Endothelial cell of umbilical vein (primary cell): ENCODE data around the gene TMEFF1. TPM values are rescaled to one million over a fixed set of nuclear protein-coding genes. Genes with fewer than 3 reads are reported as not detected.

Source experiments
- BruUV-seq: library from RNA; stranded (reverse); fragments of 400-500 nt; replicated peaks from 2 replicates; lab custom pipeline; 2021; lab: Mats Ljungman, UMichigan
- CTCF ChIA-PET: fragments of 300-600, 350-600 bp; sonication (Branson Sonifier 250); formaldehyde crosslinking; loops from one replicate; lab custom pipeline; 2021; ENCODE audit warnings: antibody characterized with exemption, inconsistent platforms; lab: Charles Lee
- POLR2A ChIA-PET: fragments of 300-600, 350-600 bp; sonication (Branson Sonifier 250); formaldehyde crosslinking; loops from one replicate; lab custom pipeline; 2021; ENCODE audit warnings: antibody characterized with exemption, inconsistent platforms; lab: Charles Lee
- DNase-seq: peaks from one replicate; pipeline ENCODE4 v3.0.0-alpha.2; 2011; ENCODE audit warnings: low read depth, low spot score
- FAIRE-seq: peaks from 2 replicates; lab custom pipeline; 2011; peaks lifted over from hg19 to GRCh38; lab: Jason Lieb, UNC
- H2AFZ ChIP-seq: 2 replicates; pipeline ENCODE4 v1.6.0; 2012; ENCODE audit warnings: low read depth, low read length, control low read depth, inconsistent platforms
- H3K27ac ChIP-seq: 2 replicates; pipeline ENCODE4 v1.5.1; 2011; ENCODE audit warnings: low read depth, mild to moderate bottlenecking, control low read depth, low read length, moderate library complexity; ENCODE audit not compliant: insufficient read depth
- H3K27me3 ChIP-seq, 2 experiments: 2 replicates each; pipeline versions ENCODE4 v1.6.0 to v1.6.1; 2011; ENCODE audit warnings: low read length in 2 of 2, mixed read lengths in 1 of 2; ENCODE audit not compliant: control insufficient read depth in 2 of 2, insufficient read depth in 2 of 2
- H3K36me3 ChIP-seq, 2 experiments: 2 replicates in 1 of 2; 3 replicates in 1 of 2; pipeline ENCODE4 v1.5.1; 2011; ENCODE audit warnings: low read length in 2 of 2, mild to moderate bottlenecking in 1 of 2, moderate library complexity in 1 of 2; ENCODE audit not compliant: control insufficient read depth in 2 of 2, insufficient read depth in 2 of 2; ENCODE audit errors: extremely low read depth in 1 of 2
- H3K4me1 ChIP-seq: 3 replicates; pipeline ENCODE4 v1.5.1; 2011; ENCODE audit warnings: mild to moderate bottlenecking, low read length; ENCODE audit not compliant: control insufficient read depth, insufficient read depth; ENCODE audit errors: extremely low read depth
- H3K4me2 ChIP-seq: 2 replicates; pipeline ENCODE4 v1.6.1; 2011; ENCODE audit warnings: low read length, control low read depth, mixed read lengths; ENCODE audit not compliant: insufficient read depth
- H3K4me3 ChIP-seq, 3 experiments: fragments of 200-600 bp in 1 of 3; sonication (generic), shearing (Covaris generic) in 1 of 3; replicated peaks in 1 of 3; 2 replicates each; pipeline ENCODE4 v1.5.1; 2011 to 2016; ENCODE audit warnings: control low read depth in 3 of 3, low read length in 3 of 3, mild to moderate bottlenecking in 2 of 3, inconsistent platforms in 1 of 3, low read depth in 1 of 3, moderate library complexity in 1 of 3; ENCODE audit not compliant: insufficient read depth in 1 of 3
- H3K79me2 ChIP-seq: 2 replicates; pipeline ENCODE4 v1.6.0; 2012; ENCODE audit warnings: low read length, inconsistent platforms; ENCODE audit not compliant: control insufficient read depth, insufficient read depth
- H3K9ac ChIP-seq: replicated peaks from 2 replicates; pipeline ENCODE3; 2011; ENCODE audit warnings: low read length, control low read depth; ENCODE audit not compliant: insufficient read depth; ENCODE audit errors: extremely low read depth
- H3K9me1 ChIP-seq: replicated peaks from 3 replicates; pipeline ENCODE4 v1.6.0; 2011; ENCODE audit warnings: mild to moderate bottlenecking, low read length; ENCODE audit not compliant: control insufficient read depth, insufficient read depth; ENCODE audit errors: extremely low read depth
- H3K9me3 ChIP-seq: replicated peaks from 2 replicates; pipeline ENCODE4 v1.5.1; 2012; ENCODE audit warnings: low read length, inconsistent platforms; ENCODE audit not compliant: control insufficient read depth, insufficient read depth
- H4K20me1 ChIP-seq: replicated peaks from 2 replicates; pipeline ENCODE3; 2011; ENCODE audit warnings: mild to moderate bottlenecking, low read length; ENCODE audit not compliant: control insufficient read depth, insufficient read depth; ENCODE audit errors: extremely low read depth
- dilution Hi-C: fragments of 300-500 bp; cut with MboI; formaldehyde crosslinking; loops from one replicate; pipeline ENCODE4 v1.15.0; 2019; ENCODE audit warnings: low sequenced_read_pairs; ENCODE audit not compliant: extremely low pct_ligation_motif_present
- intact Hi-C: fragments of 100-400 bp; cut with micrococcal nuclease; formaldehyde crosslinking; loops from one replicate; pipeline ENCODE4 v1.10.0; 2022
- polyA plus RNA-seq, 4 experiments: library from polyadenylated mRNA; depleted of rRNA in 3 of 4; stranded (reverse) in 3 of 4; unstranded in 1 of 4; fragments of >200 nt; gene quantifications; 2 replicates each; pipeline versions ENCODE4 v1.2.1 to v1.2.3, GENCODE V29; 2011 to 2012; ENCODE audit warnings: missing spikeins in 1 of 4
- total RNA-seq: library from RNA; stranded (reverse); gene quantifications from 2 replicates; pipeline ENCODE4 v1.2.3, GENCODE V29; 2021
- TF ChIP-seq, protein P1 (sequence below): IDR thresholded peaks from 2 replicates; pipeline ENCODE4 v1.6.1; 2011; ENCODE audit not compliant: insufficient read depth, insufficient read length
- TF ChIP-seq, protein P2 (sequence below), 2 donors: IDR thresholded peaks; 1 replicate in 1 of 2; 2 replicates in 1 of 2; pipeline ENCODE4 v1.5.1; 2011; ENCODE audit warnings: low read length in 2 of 2, mild to moderate bottlenecking in 2 of 2, moderate library complexity in 2 of 2, control low read depth in 1 of 2, inconsistent platforms in 1 of 2, low read depth in 1 of 2; ENCODE audit not compliant: insufficient read depth in 1 of 2; ENCODE audit errors: extremely low read depth in 1 of 2

TMEFF1 gene
- total and polyA plus RNA-seq, 2 donors (not counting 3 experiments of a cell fraction or from before 2014, with no cell fraction given): 3.0 to 14.6 TPM

DNA sequence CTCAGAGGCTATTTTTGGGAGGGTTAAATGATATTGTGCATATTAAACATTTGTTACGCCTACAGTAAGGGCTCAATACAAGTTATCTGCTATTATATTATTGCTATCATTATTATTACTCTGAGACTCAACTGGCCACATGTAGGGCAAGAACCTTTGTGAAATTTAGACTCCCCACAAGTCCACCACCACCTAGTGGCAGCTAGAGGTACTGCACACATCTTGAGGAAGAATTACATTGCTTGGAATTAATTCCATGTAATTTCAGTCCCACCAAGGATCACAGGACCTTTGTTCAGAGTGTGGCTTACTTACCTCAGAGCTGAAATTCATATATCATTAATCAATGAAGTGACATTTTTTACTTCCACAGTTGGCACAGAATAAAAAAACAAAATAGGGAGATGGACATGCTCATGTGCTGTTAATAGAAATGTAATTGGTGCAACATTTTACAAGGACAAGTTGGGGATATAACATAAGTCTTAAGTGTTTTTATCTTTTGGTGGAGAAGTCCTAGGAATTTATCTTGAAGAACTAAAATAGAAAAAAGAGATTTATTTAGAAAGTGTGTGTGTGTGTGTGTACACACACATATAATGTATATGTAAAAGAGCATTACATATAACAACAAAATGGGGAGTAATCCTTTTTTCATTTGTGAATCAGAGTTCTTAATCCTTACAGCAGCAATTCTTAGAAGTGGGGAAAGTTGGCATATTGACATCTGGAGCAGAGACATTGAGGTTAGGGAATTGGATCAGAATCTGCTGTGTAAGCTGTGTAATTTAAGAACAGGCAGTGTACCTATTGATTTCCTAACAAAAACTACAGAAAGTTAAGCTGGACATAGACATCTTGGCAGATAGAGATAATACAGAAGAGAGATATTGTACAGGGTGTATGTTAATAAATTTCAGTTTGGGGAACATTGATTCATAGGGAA, 34.8 kb upstream of the TMEFF1 start:
- Histone ChIP-seq H3K27me3 (no peaks in the 10 kb centered on the region), H3K9me3 (no peaks in the 10 kb centered on the region), H3K9ac (no peak overlapping the region), H3K27ac (no peak overlapping the region), H2AFZ (no peak overlapping the region), H3K4me3 (no peak overlapping the region), H3K79me2 (peaks cover 95% of the 10 kb centered on the region), H4K20me1 (peaks cover 10% of the 10 kb centered on the region), H3K36me3 (peaks cover 0 to 4% of the 10 kb centered on the region in 2 experiments), H3K4me2 (no peak overlapping the region), H3K9me1 (no peaks in the 10 kb centered on the region), H3K4me1 (no peaks in the 10 kb centered on the region)
- dilution Hi-C loops (loop anchor here (25.0 kb wide), 1 partner anchor 101 kb away; no protein-coding TSS in a partner anchor), intact Hi-C loops (loop anchor here (1.0 to 5.0 kb wide), 2 partner anchors 85 to 116 kb away; no protein-coding TSS in a partner anchor)
- no TSS peak for BruUV-seq
- ChIA-PET POLR2A (interaction anchor here (0.5 kb wide), 1 partner anchor 9 kb away, joined by 3 read pairs; no protein-coding TSS in a partner anchor), CTCF (interaction anchor here (1.0 to 2.9 kb wide), 15 partner anchors 9 to 163 kb away, joined by 3 to 27 read pairs (median 4); partner anchors contain the start of gene MSANTD3)
- TF ChIP-seq, protein P1, sequence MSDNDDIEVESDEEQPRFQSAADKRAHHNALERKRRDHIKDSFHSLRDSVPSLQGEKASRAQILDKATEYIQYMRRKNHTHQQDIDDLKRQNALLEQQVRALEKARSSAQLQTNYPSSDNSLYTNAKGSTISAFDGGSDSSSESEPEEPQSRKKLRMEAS: no peak
- TF ChIP-seq, protein P2, sequence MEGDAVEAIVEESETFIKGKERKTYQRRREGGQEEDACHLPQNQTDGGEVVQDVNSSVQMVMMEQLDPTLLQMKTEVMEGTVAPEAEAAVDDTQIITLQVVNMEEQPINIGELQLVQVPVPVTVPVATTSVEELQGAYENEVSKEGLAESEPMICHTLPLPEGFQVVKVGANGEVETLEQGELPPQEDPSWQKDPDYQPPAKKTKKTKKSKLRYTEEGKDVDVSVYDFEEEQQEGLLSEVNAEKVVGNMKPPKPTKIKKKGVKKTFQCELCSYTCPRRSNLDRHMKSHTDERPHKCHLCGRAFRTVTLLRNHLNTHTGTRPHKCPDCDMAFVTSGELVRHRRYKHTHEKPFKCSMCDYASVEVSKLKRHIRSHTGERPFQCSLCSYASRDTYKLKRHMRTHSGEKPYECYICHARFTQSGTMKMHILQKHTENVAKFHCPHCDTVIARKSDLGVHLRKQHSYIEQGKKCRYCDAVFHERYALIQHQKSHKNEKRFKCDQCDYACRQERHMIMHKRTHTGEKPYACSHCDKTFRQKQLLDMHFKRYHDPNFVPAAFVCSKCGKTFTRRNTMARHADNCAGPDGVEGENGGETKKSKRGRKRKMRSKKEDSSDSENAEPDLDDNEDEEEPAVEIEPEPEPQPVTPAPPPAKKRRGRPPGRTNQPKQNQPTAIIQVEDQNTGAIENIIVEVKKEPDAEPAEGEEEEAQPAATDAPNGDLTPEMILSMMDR (IDR thresholded peaks at IDR 0.05; ENCODE audit: extremely low read depth in 1 of 2, insufficient read depth in 1 of 2, low read depth in 1 of 2, low read length in 2 of 2): peak; percentile 75 to 87
- DNase-seq (peak; percentile 83), FAIRE-seq (peak; percentile 77)
